IMR-90 (cell line): ENCODE results near the gene ANKLE2. TPM values are rescaled to one million over a fixed set of nuclear protein-coding genes. Genes with fewer than 3 reads are reported as not detected.
A peak's percentile ranks its signal among the peaks of the same experiment; 100 is the strongest.

Source experiments
- ATAC-seq: fragments of 200-7000 bp; cut with Tn5 transposase; 2 replicates; pipeline ENCODE4 v1.9.1; 2020; ENCODE audit warnings: low read depth, mild to moderate bottlenecking, moderate library complexity
- BruUV-seq: library from RNA; stranded (reverse); fragments of 400-500 nt; replicated peaks from 2 replicates; lab custom pipeline; 2021; lab: Mats Ljungman, UMichigan
- CTCF ChIA-PET: fragments of 300-600 bp; formaldehyde crosslinking; extraction: SDS; loops from one replicate; lab custom pipeline; 2021; ENCODE audit warnings: antibody characterized with exemption; lab: Yijun Ruan, JAX
- POLR2A ChIA-PET: fragments of 300-600 bp; sonication (Branson Sonifier 250); formaldehyde crosslinking; loops from one replicate; lab custom pipeline; 2022; ENCODE audit warnings: antibody characterized with exemption; ENCODE audit not compliant: unreplicated experiment; lab: Charles Lee
- DNase-seq: peaks from one replicate; pipeline ENCODE4 v3.0.0; 2013
- H2AFZ ChIP-seq: replicated peaks from 2 replicates; pipeline ENCODE3; 2013; ENCODE audit warnings: low read length, mild to moderate bottlenecking; ENCODE audit not compliant: poor library complexity
- H2AK5ac ChIP-seq: 2 replicates; pipeline ENCODE4 v1.6.1; 2013; ENCODE audit warnings: low read depth, low read length, inconsistent platforms
- H2AK9ac ChIP-seq: replicated peaks from 2 replicates; pipeline ENCODE3; 2013; ENCODE audit warnings: mild to moderate bottlenecking, low read depth, low read length, moderate library complexity; ENCODE audit not compliant: poor library complexity
- H2BK120ac ChIP-seq: 2 replicates; pipeline ENCODE4 v1.6.1; 2013; ENCODE audit warnings: low read depth, low read length, inconsistent platforms
- H2BK15ac ChIP-seq: 3 replicates; pipeline ENCODE4 v1.6.1; 2013; ENCODE audit warnings: low read depth, low read length, inconsistent platforms
- H2BK20ac ChIP-seq: 2 replicates; pipeline ENCODE4 v1.6.1; 2013; ENCODE audit warnings: low read depth, mild to moderate bottlenecking, inconsistent platforms, low read length, moderate library complexity
- H2BK5ac ChIP-seq: 2 replicates; pipeline ENCODE4 v1.6.1; 2013; ENCODE audit warnings: mild to moderate bottlenecking, low read depth, low read length, inconsistent platforms; ENCODE audit not compliant: poor library complexity, severe bottlenecking
- H3K14ac ChIP-seq: replicated peaks from 2 replicates; pipeline ENCODE4 v1.6.1; 2013; ENCODE audit warnings: low read depth, low read length, inconsistent platforms
- H3K18ac ChIP-seq: 2 replicates; pipeline ENCODE4 v1.6.1; 2013; ENCODE audit warnings: low read depth, low read length, control low read depth
- H3K23ac ChIP-seq: 2 replicates; pipeline ENCODE4 v1.6.1; 2013; ENCODE audit warnings: low read depth, low read length, inconsistent platforms
- H3K27ac ChIP-seq: 2 replicates; pipeline ENCODE4 v1.5.1; 2013; ENCODE audit warnings: mild to moderate bottlenecking, control low read depth, low read length; ENCODE audit not compliant: insufficient read depth
- H3K27me3 ChIP-seq: 2 replicates; pipeline ENCODE4 v1.6.1; 2013; ENCODE audit warnings: low read length; ENCODE audit not compliant: control insufficient read depth, insufficient read depth
- H3K36me3 ChIP-seq: 2 replicates; pipeline ENCODE4 v1.6.1; 2013; ENCODE audit warnings: low read length, mixed read lengths; ENCODE audit not compliant: control insufficient read depth, insufficient read depth
- H3K4ac ChIP-seq: 2 replicates; pipeline ENCODE4 v1.6.1; 2013; ENCODE audit warnings: low read depth, low read length, inconsistent platforms
- H3K4me1 ChIP-seq: 2 replicates; pipeline ENCODE4 v1.6.1; 2013; ENCODE audit warnings: low read length, mixed read lengths; ENCODE audit not compliant: control insufficient read depth, insufficient read depth
- H3K4me2 ChIP-seq: 2 replicates; pipeline ENCODE4 v1.6.1; 2013; ENCODE audit warnings: low read depth, mild to moderate bottlenecking, control low read depth, low read length, moderate library complexity
- H3K4me3 ChIP-seq: 2 replicates; pipeline ENCODE4 v1.5.1; 2013; ENCODE audit warnings: low read depth, mild to moderate bottlenecking, control low read depth, low read length, moderate library complexity; ENCODE audit not compliant: insufficient read depth
- H3K56ac ChIP-seq: 2 replicates; pipeline ENCODE4 v1.6.1; 2013; ENCODE audit warnings: low read length, inconsistent platforms; ENCODE audit not compliant: insufficient read depth; ENCODE audit errors: extremely low read depth
- H3K79me1 ChIP-seq, 2 experiments: 2 replicates each; pipeline ENCODE4 v1.6.1; 2013; ENCODE audit warnings: low read length in 2 of 2, inconsistent platforms in 1 of 2, low read depth in 1 of 2
- H3K9ac ChIP-seq: 2 replicates; pipeline ENCODE4 v1.6.1; 2013; ENCODE audit warnings: low read depth, low read length, control low read depth
- H3K9me1 ChIP-seq: 2 replicates; pipeline ENCODE4 v1.6.1; 2013; ENCODE audit warnings: low read length, inconsistent platforms; ENCODE audit not compliant: insufficient read depth
- H3K9me3 ChIP-seq: 2 replicates; pipeline ENCODE4 v1.6.1; 2013; ENCODE audit warnings: low read length; ENCODE audit not compliant: control insufficient read depth, insufficient read depth
- H4K20me1 ChIP-seq: 2 replicates; pipeline ENCODE4 v1.6.1; 2013; ENCODE audit warnings: low read length, inconsistent platforms; ENCODE audit not compliant: insufficient read depth
- H4K5ac ChIP-seq: 2 replicates; pipeline ENCODE4 v1.6.1; 2013; ENCODE audit warnings: mild to moderate bottlenecking, low read depth, low read length, control low read depth
- H4K8ac ChIP-seq, 2 experiments: 2 replicates each; pipeline ENCODE4 v1.6.1; 2013; ENCODE audit warnings: low read depth in 2 of 2, low read length in 2 of 2, control low read depth in 1 of 2, inconsistent platforms in 1 of 2
- H4K91ac ChIP-seq: 2 replicates; pipeline ENCODE4 v1.6.1; 2013; ENCODE audit warnings: low read depth, low read length, inconsistent platforms; ENCODE audit not compliant: insufficient read depth
- BHLHE40 ChIP-seq: fragments of 150-350 bp; IDR thresholded peaks from 2 replicates; pipeline ENCODE4 v1.6.1; 2016; ENCODE audit warnings: mild to moderate bottlenecking, low read depth, low read length
- CEBPB ChIP-seq: IDR thresholded peaks from 2 replicates; pipeline ENCODE4 v1.6.1; 2012; ENCODE audit warnings: low read depth, low read length, improper control_type of control experiment
- CHD1 ChIP-seq: IDR thresholded peaks from 2 replicates; pipeline ENCODE4 v1.6.1; 2012; ENCODE audit warnings: low read depth, low read length, improper control_type of control experiment
- CTCF ChIP-seq: conservative IDR thresholded peaks from 2 replicates; pipeline ENCODE4 v1.5.1; 2012; ENCODE audit warnings: mild to moderate bottlenecking, low read depth, low read length, improper control_type of control experiment
- ELK1 ChIP-seq: fragments of 150-350 bp; IDR thresholded peaks from 2 replicates; pipeline ENCODE4 v1.6.1; 2016; ENCODE audit warnings: low read depth, mild to moderate bottlenecking, low read length, moderate library complexity, borderline replicate concordance
- FOS ChIP-seq: fragments of 150-350 bp; IDR thresholded peaks from 2 replicates; pipeline ENCODE4 v1.6.1; 2016; ENCODE audit warnings: low read depth, low read length
- MAFK ChIP-seq: IDR thresholded peaks from 2 replicates; pipeline ENCODE4 v1.6.1; 2012; ENCODE audit warnings: low read depth, low read length, improper control_type of control experiment
- MAZ ChIP-seq: IDR thresholded peaks from 2 replicates; pipeline ENCODE4 v1.6.1; 2012; ENCODE audit warnings: low read depth, mild to moderate bottlenecking, low read length, improper control_type of control experiment, moderate library complexity, borderline replicate concordance
- NFE2L2 ChIP-seq: fragments of 150-350 bp; IDR thresholded peaks from 2 replicates; pipeline ENCODE4 v1.6.1; 2016; ENCODE audit warnings: low read depth, mild to moderate bottlenecking, low read length
- POLR2A ChIP-seq: IDR thresholded peaks from 2 replicates; pipeline ENCODE4 v1.6.1; 2012; ENCODE audit warnings: mild to moderate bottlenecking, low read depth, low read length
- RAD21 ChIP-seq: IDR thresholded peaks from 2 replicates; pipeline ENCODE4 v1.6.1; 2012; ENCODE audit warnings: low read length, improper control_type of control experiment
- RCOR1 ChIP-seq: IDR thresholded peaks from 2 replicates; pipeline ENCODE4 v1.6.1; 2012; ENCODE audit warnings: mild to moderate bottlenecking, low read length, improper control_type of control experiment; ENCODE audit not compliant: insufficient replicate concordance
- SMC3 ChIP-seq: fragments of 150-350 bp; IDR thresholded peaks from 2 replicates; pipeline ENCODE4 v1.6.1; 2016; ENCODE audit warnings: low read depth, mild to moderate bottlenecking, antibody characterized with exemption, low read length, moderate library complexity
- USF2 ChIP-seq: fragments of 150-350 bp; IDR thresholded peaks from 2 replicates; pipeline ENCODE4 v1.6.1; 2017; ENCODE audit warnings: mild to moderate bottlenecking, antibody characterized with exemption, low read length, low read depth
- WGBS, 2 experiments: methylation state at CpG; one replicate each; pipeline versions ENCODE4 v1.1.5 to v1.1.7; 2013; ENCODE audit warnings: missing lambda C conversion rate in 2 of 2; ENCODE audit not compliant: insufficient read length in 1 of 2; ENCODE audit errors: extremely low coverage in 2 of 2; 5-methylcytosine and 5-hydroxymethylcytosine counted together
- dilution Hi-C: fragments of 300-500 bp; cut with HindIII; formaldehyde crosslinking; loops from one replicate; pipeline ENCODE4 v1.14.3; 2018; ENCODE audit warnings: low sequenced_read_pairs; ENCODE audit not compliant: unreplicated experiment
- in situ Hi-C: fragments of 300-500 bp; cut with MboI; formaldehyde crosslinking; loops from 3 replicates; pipeline ENCODE4 v1.14.3; 2019; ENCODE audit warnings: low sequenced_read_pairs, inconsistent platforms, mixed read lengths
- intact Hi-C: fragments of 100-400 bp; cut with micrococcal nuclease; formaldehyde crosslinking; loops from 2 replicates; pipeline ENCODE4 v1.10.0; 2022
- polyA plus RNA-seq, 3 experiments: library from polyadenylated mRNA; depleted of rRNA; stranded (reverse); fragments of >200 nt; gene quantifications; 2 replicates each; pipeline ENCODE4 v1.2.3, GENCODE V29; 2012; ENCODE audit warnings: low replicate concordance in 1 of 3
- total RNA-seq: library from RNA; depleted of rRNA; stranded (reverse); fragments of >200 nt; gene quantifications from 2 replicates; pipeline ENCODE4 v1.2.3, GENCODE V29; 2012

The ANKLE2 gene
- total and polyA plus RNA-seq, 2 of the 4 experiments (the other 2 are of a cell fraction): 63.4 to 82.4 TPM

- H3K9me1 ChIP-seq: no peaks in the 10 kb centered on the region; the same call in 1 of the 2 replicates
- DNase-seq (peak; percentile 70), ATAC-seq (peak; percentile 93)
- H3K79me1 ChIP-seq: peaks cover 15 to 50% of the 10 kb centered on the region in 2 experiments
- no peak within 1 kb of the TSS for H2BK15ac ChIP-seq
- peak within 1 kb of the TSS; percentile 72 for H2BK5ac ChIP-seq
- no peak within 1 kb of the TSS for H2BK20ac ChIP-seq
- peak within 1 kb of the TSS; percentile 96 for H2AFZ ChIP-seq
- peak within 1 kb of the TSS; percentile 33; the same call in 1 of the 2 replicates for H3K56ac ChIP-seq
- H3K36me3 ChIP-seq: peaks cover 7% of the 10 kb centered on the region
- H3K27ac ChIP-seq: peak within 1 kb of the TSS; percentile 81
- intact Hi-C loops (no loop called here), dilution Hi-C loops (no loop called here), in situ Hi-C loops (no loop called here)
- no peak within 1 kb of the TSS for H3K18ac ChIP-seq
- H3K9ac ChIP-seq: peak within 1 kb of the TSS; percentile 93
- peak within 1 kb of the TSS; percentile 72 for H3K23ac ChIP-seq
- peak within 1 kb of the TSS; percentile 86 for H2AK9ac ChIP-seq
- H3K4me3 ChIP-seq: peak within 1 kb of the TSS; percentile 92
- ChIA-PET CTCF (no interaction called here), POLR2A (no interaction called here)
- H3K9me3 ChIP-seq: no peaks in the 10 kb centered on the region
- H4K91ac ChIP-seq: peak within 1 kb of the TSS; percentile 3
- peak within 1 kb of the TSS; percentile 72 for H3K14ac ChIP-seq
- no peaks in the 10 kb centered on the region for H3K27me3 ChIP-seq
- 0 out of 2 replicates have a peak, but pooled peaks cover 2% of the 10 kb centered on the region for H3K4me1 ChIP-seq
- H2BK120ac ChIP-seq: peak within 1 kb of the TSS; percentile 55; the same call in 1 of the 2 replicates
- H4K8ac ChIP-seq: peak within 1 kb of the TSS; percentile 73 to 90; a peak in 3 of 4 replicates
- peak within 1 kb of the TSS; percentile 68 for H4K5ac ChIP-seq
- H3K4me2 ChIP-seq: peak within 1 kb of the TSS; percentile 92
- H2AK5ac ChIP-seq: peak within 1 kb of the TSS; percentile 64
- WGBS, 2 experiments: 1% methylated on average over 54 of the region's 94 CpGs; no CpG with 5 or more reads in 1 of the 2 experiments
- no TSS peak for BruUV-seq
- peaks cover 11% of the 10 kb centered on the region for H4K20me1 ChIP-seq
- H3K4ac ChIP-seq: peak within 1 kb of the TSS; percentile 71
- TF ChIP-seq RCOR1 (no peak), BHLHE40 (no peak), MAZ (peak; percentile 62; the same call in 1 of the 2 replicates), NFE2L2 (no peak), MAFK (no peak), CEBPB (no peak), ELK1 (no peak), POLR2A (0 out of 2 replicates have a peak, but pooled peaks have one; percentile 52), RAD21 (no peak), USF2 (0 out of 2 replicates have a peak, but pooled peaks have one; percentile 9), CHD1 (no peak), FOS (peak; percentile 5; the same call in 1 of the 2 replicates), SMC3 (no peak), CTCF (no peak)
Observed at GRCh38 chr12:132710405-132711079, 51.1 kb downstream of the ANKLE2 start, which contains the start of gene PGAM5. Gene PGAM5, plus strand, starts transcription at chr12:132710842. Its CDS starts 35 bp downstream, at chr12:132710877.
